Stomach (tissue), 9 donors: Measurements from ENCODE around the gene CHST13. TPM values are rescaled to one million over a fixed set of nuclear protein-coding genes. Genes with fewer than 3 reads are reported as not detected.

ENCODE experiments used
- DNase-seq, 2 donors: peaks; one replicate each; pipeline versions ENCODE4 v3.0.0 to v3.0.0-alpha.2; 2013 to 2019
- H3K27ac ChIP-seq, 5 donors: fragments of 200-600 bp in 4 of 5; sonication (generic) in 4 of 5; one replicate each; pipeline ENCODE4 v1.5.1; 2013 to 2019; ENCODE audit warnings: mild to moderate bottlenecking in 1 of 5, moderate library complexity in 1 of 5
- H3K27me3 ChIP-seq, 3 donors: fragments of 200-600 bp; sonication (generic); one replicate each; pipeline ENCODE4 v1.5.1; 2017 to 2019; ENCODE audit warnings: mixed run types in 1 of 3
- H3K36me3 ChIP-seq, 4 donors: fragments of 200-600 bp; sonication (generic); 1 replicate in 3 of 4; 2 replicates in 1 of 4; pipeline ENCODE4 v1.5.1; 2016 to 2019
- H3K4me1 ChIP-seq, 4 donors: fragments of 200-600 bp; sonication (generic); one replicate each; pipeline ENCODE4 v1.5.1; 2016 to 2019
- H3K4me3 ChIP-seq, 4 donors: fragments of 200-600 bp; sonication (generic) in 3 of 4; one replicate each; pipeline ENCODE4 v1.5.1; 2016 to 2019; ENCODE audit warnings: mild to moderate bottlenecking in 1 of 4
- H3K9me3 ChIP-seq, 4 donors: fragments of 200-600 bp; sonication (generic); one replicate each; pipeline ENCODE4 v1.5.1; 2016 to 2019
- CTCF ChIP-seq, 7 experiments: fragments of 450-650 bp in 4 of 7; fragments of 200-600 bp in 3 of 7; sonication (generic) in 3 of 7; IDR thresholded peaks; one replicate each; pipeline ENCODE4 v1.5.1; 2016 to 2019; ENCODE audit warnings: antibody characterized with exemption in 7 of 7, control low read depth in 2 of 7, mild to moderate bottlenecking in 1 of 7
- EP300 ChIP-seq: sonication (generic); formaldehyde crosslinking; IDR thresholded peaks from one replicate; pipeline ENCODE4 v1.6.1; 2017; ENCODE audit warnings: antibody characterized with exemption
- POLR2A ChIP-seq, 4 donors: fragments of 450-650 bp; IDR thresholded peaks; one replicate each; pipeline ENCODE4 v1.6.1; 2016; ENCODE audit warnings: antibody characterized with exemption in 4 of 4, control low read depth in 2 of 4, mild to moderate bottlenecking in 1 of 4, moderate library complexity in 1 of 4
- POLR2AphosphoS5 ChIP-seq, 3 donors: sonication (generic); formaldehyde crosslinking; IDR thresholded peaks; one replicate each; pipeline ENCODE4 v1.6.1; 2016; ENCODE audit warnings: antibody characterized with exemption in 3 of 3
- WGBS, 5 donors: extraction: QIAGEN DNeasy Blood & Tissue Kit in 3 of 5; methylation state at CpG; one replicate each; pipeline versions ENCODE4 v1.1.5 to v1.1.7; 2013 to 2018; 5-methylcytosine and 5-hydroxymethylcytosine counted together
- intact Hi-C: fragments of 100-400 bp; cut with DNase I; formaldehyde crosslinking; loops from one replicate; pipeline ENCODE4 v1.15.1; 2023; ENCODE audit warnings: low total_unique reads
- polyA plus RNA-seq, 3 donors: library from polyadenylated mRNA; stranded (reverse); fragments of 200-250 nt; gene quantifications; one replicate each; pipeline ENCODE4 v1.2.3, GENCODE V29; 2013
- total RNA-seq, 5 donors: library from RNA; depleted of rRNA; stranded (reverse); fragments of >200 nt; gene quantifications; one replicate each; pipeline versions ENCODE4 v1.1.0 to v1.2.3, GENCODE V29; 2014 to 2016
- donor health status: healthy with polysubstance abuse.
- donor health status: Bipolar disorder and iron deficiency.
- donor health status: healthy.

The CHST13 gene
- total and polyA plus RNA-seq, 8 donors, result 0.08 to 12.5 (median 1.0) TPM; not detected in 2

- WGBS, 5 donors, result 75 to 89% (median 81%) methylated on average over 8 to 10 of the region's 10 CpGs
- TF ChIP-seq POLR2A (IDR thresholded peaks at IDR 0.05), result no peak
- no peak for TF ChIP-seq EP300
- no peak for TF ChIP-seq CTCF (IDR thresholded peaks at IDR 0.05)
- no peak for TF ChIP-seq POLR2AphosphoS5 (IDR thresholded peaks at IDR 0.05)
- intact Hi-C loops, result no loop called here
- H3K9me3 ChIP-seq, result no peaks in the 10 kb centered on the region
- H3K4me3 ChIP-seq, result no peak overlapping the region
- no peak for DNase-seq
- no peaks in the 10 kb centered on the region for H3K36me3 ChIP-seq
- H3K27me3 ChIP-seq, result peaks cover 0 to 35% (median 13%) of the 10 kb centered on the region in 3 donors
- H3K4me1 ChIP-seq, result peaks cover 12 to 19% (median 18%) of the 10 kb centered on the region in 4 donors
- H3K27ac ChIP-seq, result no peak overlapping the region
These were observed 4.2 kb upstream of the CHST13 start for GRCh38 chr3:126519506-126520455.

DNA sequence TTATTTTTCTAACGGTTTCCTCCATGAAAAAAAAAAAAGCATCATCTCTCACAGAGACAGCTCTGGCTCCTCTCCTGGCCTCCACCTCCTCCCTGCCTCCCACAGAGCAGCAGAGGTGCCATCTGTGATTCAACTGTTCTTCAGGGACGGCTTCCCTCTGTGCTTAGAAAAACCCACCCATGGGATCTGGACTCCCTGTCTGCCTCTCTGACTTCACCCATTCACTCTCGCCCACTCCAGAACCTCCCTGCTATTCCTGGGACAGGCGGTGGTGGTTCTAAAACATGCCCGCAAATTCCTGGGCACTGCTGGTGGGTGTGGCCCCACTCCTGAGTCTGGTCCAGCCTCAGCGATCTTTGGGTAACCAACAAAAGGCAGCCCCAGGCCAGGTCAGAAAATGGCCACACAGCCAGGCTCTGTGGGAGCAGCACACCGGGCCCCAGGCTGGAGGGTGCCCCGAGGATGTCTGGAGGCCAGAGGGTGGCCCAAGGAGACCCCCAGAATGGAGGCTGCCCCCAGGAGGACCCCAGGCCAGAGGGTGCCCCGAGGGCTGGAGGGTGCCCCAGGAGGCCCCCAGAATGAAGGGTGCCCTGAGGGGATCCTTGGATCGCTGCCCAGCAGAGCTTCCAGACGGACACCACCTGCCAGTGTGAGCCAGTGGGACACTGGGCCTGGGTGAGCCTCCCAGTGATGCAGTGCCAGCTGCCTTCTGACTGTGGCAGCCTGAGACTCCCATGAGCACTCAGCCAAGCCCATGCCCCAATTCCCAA lies 2.6 kb upstream of the CHST13 start:
- 72 to 79% (median 75%) methylated on average over 7 to 11 of the region's 11 CpGs for WGBS, 5 donors
- Histone ChIP-seq H3K4me3 (no peak overlapping the region), H3K27me3 (peaks cover 0 to 51% (median 20%) of the 10 kb centered on the region in 3 donors), H3K9me3 (no peaks in the 10 kb centered on the region), H3K36me3 (no peaks in the 10 kb centered on the region), H3K4me1 (peaks cover 14 to 24% (median 22%) of the 10 kb centered on the region in 4 donors), H3K27ac (no peak overlapping the region)
- intact Hi-C loops, result no loop called here
- no peak for DNase-seq
- TF ChIP-seq POLR2AphosphoS5 (IDR thresholded peaks at IDR 0.05) (no peak), EP300 (no peak), POLR2A (IDR thresholded peaks at IDR 0.05) (no peak), CTCF (IDR thresholded peaks at IDR 0.05) (no peak)

DNA sequence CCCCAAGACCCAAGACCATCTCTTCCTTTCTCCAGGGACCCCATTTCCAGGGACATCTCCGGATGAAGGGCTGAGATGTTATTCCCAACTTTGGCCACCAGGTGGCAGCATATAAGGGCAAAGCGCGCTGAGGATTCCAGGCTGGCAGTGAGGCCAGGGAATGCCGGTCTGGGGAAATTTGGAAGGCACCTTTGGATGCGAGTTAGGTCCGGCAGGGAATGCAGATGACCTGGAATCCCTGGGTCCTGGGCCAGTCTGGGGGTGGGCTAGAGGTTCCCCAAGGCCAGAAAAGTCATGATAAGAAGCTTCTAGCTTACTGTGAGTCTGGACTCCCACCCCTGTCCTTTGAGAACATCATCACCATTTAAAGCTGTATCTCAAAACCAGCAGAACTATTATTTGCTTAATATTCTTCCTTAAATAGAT lies 1.6 kb upstream of the CHST13 start:
- intact Hi-C loops, result no loop called here
- TF ChIP-seq EP300 (no peak), POLR2A (IDR thresholded peaks at IDR 0.05) (no peak), CTCF (IDR thresholded peaks at IDR 0.05) (peak in 6 of 7 experiments; percentile 13 to 98 (median 85)), POLR2AphosphoS5 (IDR thresholded peaks at IDR 0.05) (no peak)
- H3K27ac ChIP-seq, result no peak overlapping the region
- H3K27me3 ChIP-seq, result peaks cover 0 to 52% (median 20%) of the 10 kb centered on the region in 3 donors
- 1 to 6% (median 2%) methylated on average over 6 of the region's 6 CpGs for WGBS, 5 donors
- no peak overlapping the region for H3K4me3 ChIP-seq
- DNase-seq, result peak; percentile 55 to 78
- H3K9me3 ChIP-seq, result no peaks in the 10 kb centered on the region
- no peaks in the 10 kb centered on the region for H3K36me3 ChIP-seq
- H3K4me1 ChIP-seq, result peaks cover 14 to 24% (median 22%) of the 10 kb centered on the region in 4 donors

- peak overlapping the region; percentile 38 to 55 (median 48) for H3K4me3 ChIP-seq
- intact Hi-C loops, result no loop called here
These were observed 554 bp downstream of the CHST13 start for GRCh38 chr3:126524429-126524988.

More at GRCh38 chr3:126524429-126524988, 554 bp downstream of the CHST13 start:
- peak overlapping the region in 2 of 5 donors; percentile 44 to 63 for H3K27ac ChIP-seq
- no peaks in the 10 kb centered on the region for H3K36me3 ChIP-seq
- 6 to 20% (median 7%) methylated on average over 16 to 31 of the region's 31 CpGs for WGBS, 5 donors
- H3K4me1 ChIP-seq, result peaks cover 14 to 36% (median 22%) of the 10 kb centered on the region in 4 donors
- no peaks in the 10 kb centered on the region for H3K9me3 ChIP-seq
- TF ChIP-seq EP300, result no peak
- TF ChIP-seq POLR2AphosphoS5 (IDR thresholded peaks at IDR 0.05), result no peak
- no peak for TF ChIP-seq CTCF (IDR thresholded peaks at IDR 0.05)
- TF ChIP-seq POLR2A (IDR thresholded peaks at IDR 0.05), result no peak
- peaks cover 0 to 45% (median 20%) of the 10 kb centered on the region in 3 donors for H3K27me3 ChIP-seq
- peak in 1 of 2 donors; percentile 49 for DNase-seq
